Myocyte (in vitro differentiated cells): ENCODE data around the gene HIGD1B. TPM values are rescaled to one million over a fixed set of nuclear protein-coding genes. Genes with fewer than 3 reads are reported as not detected.

Experiments
- DNase-seq: peaks from one replicate; pipeline ENCODE4 v3.0.0-alpha.2; 2012; ENCODE audit warnings: low read depth
- total RNA-seq: library from RNA; depleted of rRNA; stranded (reverse); fragments of >200 nt; gene quantifications from 2 replicates; pipeline ENCODE4 v1.2.3, GENCODE V29; 2014

The HIGD1B gene
- total RNA-seq, 1 donor from 2014 or later = not detected

GRCh38 chr17:44832805-44833204 lies 14.9 kb upstream of the HIGD1B start:
- no peak for DNase-seq

- DNase-seq = no peak
Measured at GRCh38 chr17:44837196-44837595, 10.5 kb upstream of the HIGD1B start.

DNA sequence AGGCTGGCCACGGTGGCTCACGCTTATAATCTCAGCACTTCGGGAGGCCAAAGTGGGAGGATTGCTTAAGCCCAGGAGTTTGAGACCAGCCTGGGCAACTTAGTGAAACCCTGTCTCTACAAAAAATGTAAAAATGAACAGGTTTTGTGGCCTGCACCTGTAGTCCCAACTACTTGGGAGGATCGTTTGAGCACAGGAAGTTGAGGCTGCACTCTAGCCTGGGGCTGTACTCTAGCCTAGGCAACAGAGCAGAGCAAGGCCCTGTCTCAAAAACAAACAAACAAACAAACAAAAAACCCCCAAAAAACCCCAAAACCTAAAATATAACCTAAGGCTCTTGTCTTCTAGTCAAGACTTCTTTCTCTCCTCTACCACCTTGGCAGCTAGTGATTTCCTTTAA lies 7.4 kb upstream of the HIGD1B start:
- DNase-seq = no peak

- no peak for DNase-seq
Measured at GRCh38 chr17:44840936-44841335, 6.7 kb upstream of the HIGD1B start.

DNA sequence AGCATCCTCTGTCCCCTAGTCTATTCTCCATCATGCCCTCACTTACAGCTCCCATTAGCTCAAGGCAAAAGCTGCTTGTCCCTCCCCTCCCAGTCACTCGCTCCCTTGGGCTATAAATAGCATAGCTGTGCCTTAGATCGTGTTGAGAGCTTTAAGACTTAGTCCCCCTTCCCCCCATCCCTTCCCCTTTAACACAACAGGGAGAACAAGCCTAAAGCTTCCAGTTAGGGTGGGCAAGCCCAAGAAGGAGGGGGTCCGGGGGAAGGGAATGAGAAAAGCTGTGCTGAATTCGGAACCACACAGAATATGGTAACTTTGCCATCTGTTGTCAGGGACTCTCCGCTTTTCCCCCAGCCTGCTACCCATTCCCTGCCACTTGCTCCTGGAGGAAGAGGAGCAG lies 4.9 kb upstream of the HIGD1B start:
- peak; percentile 33 for DNase-seq

DNA sequence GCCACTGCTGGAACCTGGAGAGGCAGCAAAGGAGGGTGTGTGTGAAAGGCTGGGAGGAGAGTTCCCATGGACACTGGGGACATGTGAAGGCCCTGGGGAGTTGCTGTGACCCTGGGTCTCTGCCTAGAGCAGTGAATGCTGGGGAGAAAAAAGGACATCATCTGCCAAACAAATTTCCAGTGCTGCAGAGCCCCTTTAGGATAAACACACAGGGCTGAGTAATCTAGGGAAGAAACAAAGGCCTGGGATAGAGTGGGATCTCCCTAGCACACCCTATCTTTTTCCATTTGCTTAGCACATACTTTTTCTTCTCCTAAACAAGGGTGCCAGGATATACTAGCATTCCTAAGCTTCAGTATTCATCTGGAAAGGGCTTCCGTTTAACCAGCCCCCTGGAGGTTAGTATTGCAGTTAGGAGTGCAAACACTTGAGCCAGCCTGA lies 3.3 kb upstream of the HIGD1B start:
- no peak for DNase-seq

GRCh38 chr17:44846206-44846605 lies 1.5 kb upstream of the HIGD1B start:
- no peak for DNase-seq

- no peak for DNase-seq
Measured at GRCh38 chr17:44848257-44848795, 643 bp downstream of the HIGD1B start.

GRCh38 chr17:44848961-44849489 lies 1.3 kb downstream of the HIGD1B start:
- no peak for DNase-seq

GRCh38 chr17:44850025-44850424 lies 2.3 kb downstream of the HIGD1B start:
- no peak for DNase-seq

DNA sequence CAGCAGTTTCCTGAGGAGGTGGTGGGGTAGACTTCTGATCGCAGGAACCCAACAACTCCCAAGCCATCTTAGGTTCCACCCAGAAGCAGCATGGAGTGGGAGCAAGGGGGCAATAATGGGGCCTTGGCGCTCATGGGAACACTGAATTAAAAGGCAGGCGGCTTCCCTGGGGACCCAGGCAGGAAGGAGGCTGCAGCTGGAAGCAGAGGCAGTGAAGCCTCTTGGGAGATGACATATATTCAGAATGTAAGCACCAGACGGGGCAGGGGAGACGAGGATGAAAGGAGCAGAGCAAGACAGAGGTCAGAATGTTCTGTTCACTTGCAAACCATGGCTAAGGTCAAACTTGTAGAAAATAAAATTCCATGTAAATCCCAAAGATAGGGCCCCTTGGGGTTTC lies 2.9 kb downstream of the HIGD1B start:
- DNase-seq = no peak

GRCh38 chr17:44854192-44854591 lies 6.5 kb downstream of the HIGD1B start:
- DNase-seq = no peak

DNA sequence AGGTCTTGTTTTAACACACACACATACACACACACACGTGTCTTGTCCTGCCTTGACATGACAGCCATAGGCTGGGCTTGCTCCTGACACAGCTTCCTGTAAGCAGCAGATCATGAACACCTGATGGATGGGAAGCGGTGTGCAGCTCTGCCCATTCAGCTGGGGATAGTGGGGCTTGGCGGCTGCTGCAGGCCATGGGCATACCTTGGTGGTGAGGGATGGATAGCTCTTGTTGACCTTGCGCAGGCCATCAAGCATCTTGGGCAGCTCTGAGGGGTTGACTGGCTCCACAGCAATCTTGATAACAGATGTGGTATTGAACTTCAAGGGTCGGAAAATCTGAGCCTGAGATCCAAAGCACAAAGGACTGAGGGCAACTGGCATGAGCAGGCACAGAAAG lies 12.0 kb downstream of the HIGD1B start:
- DNase-seq = no peak

DNA sequence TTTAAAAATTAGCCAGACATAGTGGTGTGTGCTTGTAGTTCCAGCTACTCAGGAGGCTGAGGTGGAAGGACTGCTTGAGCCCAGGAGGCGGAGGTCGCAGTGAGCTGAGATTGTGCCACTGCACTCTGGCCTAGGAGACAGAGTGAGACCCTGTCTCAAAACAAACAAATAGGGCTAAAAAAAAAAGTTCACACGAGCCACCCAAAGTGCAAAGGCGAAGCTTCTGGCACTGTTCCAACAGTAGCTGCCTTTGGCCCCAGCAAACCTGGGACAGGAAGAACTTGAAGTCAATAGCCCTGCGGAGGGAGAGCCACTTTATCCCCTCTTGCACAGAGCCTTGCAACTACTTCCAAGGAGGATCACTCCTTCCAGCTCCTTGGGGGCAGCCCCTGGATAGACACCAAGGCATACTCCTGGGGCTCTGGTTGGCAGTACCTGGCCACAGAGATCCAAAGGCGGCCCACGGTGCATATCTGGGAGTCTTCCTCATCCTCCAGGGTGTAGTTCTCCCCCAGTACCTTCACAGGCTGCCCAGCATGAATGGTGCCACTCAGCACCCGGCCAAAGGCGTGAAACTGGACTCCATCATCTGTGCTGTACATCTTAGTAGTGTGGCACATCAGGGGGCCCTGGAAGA lies 14.7 kb downstream of the HIGD1B start:
- DNase-seq = no peak

- no peak for DNase-seq
Measured at GRCh38 chr17:44863061-44863918, 15.6 kb downstream of the HIGD1B start.

DNA sequence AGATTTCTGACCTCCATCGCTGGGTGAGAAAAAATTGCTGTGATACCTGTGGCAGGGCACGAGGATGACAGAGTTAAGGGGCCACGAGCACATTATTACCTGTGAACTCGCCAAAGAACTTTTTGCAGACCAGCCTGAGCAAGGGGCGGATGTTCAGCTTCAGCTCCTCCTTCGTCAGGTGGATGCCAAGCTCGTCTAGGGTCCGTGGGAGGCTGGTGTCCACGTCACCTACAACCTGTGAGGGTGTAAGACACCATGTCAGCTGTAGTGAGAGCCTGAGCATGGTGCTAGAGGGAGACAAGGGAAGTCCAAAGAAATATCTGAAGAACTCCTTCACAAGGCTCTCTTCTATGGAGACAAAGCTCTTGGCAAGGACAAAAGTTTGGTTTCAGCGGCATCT lies 17.1 kb downstream of the HIGD1B start:
- no peak for DNase-seq

- DNase-seq = peak; percentile 79
Measured at GRCh38 chr17:44865231-44865660, 17.6 kb downstream of the HIGD1B start.

- DNase-seq = no peak
Measured at GRCh38 chr17:44865931-44866330, 18.2 kb downstream of the HIGD1B start.

DNA sequence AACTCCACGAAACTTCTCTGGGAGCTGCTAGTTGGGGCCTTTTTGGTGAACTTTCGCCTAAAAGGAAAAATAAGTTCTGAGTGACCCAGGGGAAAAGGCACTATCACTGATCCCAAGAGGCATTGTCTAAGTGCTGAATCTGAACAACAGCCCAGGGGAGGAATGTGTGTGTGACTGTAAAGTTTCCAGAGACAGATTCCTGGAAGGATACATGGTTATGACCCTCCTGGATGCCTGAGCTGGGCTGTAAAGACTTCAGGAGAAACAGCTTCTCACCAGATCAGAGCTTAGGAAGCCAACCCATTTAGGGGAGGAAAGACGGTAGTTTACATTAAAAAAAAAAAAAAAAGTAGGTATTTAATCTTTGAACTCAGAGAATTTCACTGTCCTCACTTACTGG lies 20.2 kb downstream of the HIGD1B start:
- DNase-seq = no peak

DNA sequence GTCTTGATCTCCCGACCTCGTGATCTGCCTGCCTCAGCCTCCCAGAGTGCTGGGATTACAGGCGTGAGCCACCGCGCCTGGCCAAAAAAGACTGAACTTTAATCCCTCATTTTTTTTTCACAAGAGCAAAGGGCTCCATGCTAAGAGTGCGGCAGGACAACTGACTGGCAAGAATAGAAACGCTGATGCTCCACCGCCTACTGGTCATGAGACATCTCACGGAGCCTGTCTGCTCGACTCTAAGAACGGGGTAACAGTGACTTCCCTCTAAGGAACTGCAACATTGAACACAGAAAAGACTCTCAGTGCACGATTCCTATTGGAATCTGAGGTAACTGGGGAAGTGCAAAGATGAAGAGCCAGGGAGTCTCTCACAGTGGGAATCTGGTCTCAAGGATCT lies 23.9 kb downstream of the HIGD1B start:
- no peak for DNase-seq

DNA sequence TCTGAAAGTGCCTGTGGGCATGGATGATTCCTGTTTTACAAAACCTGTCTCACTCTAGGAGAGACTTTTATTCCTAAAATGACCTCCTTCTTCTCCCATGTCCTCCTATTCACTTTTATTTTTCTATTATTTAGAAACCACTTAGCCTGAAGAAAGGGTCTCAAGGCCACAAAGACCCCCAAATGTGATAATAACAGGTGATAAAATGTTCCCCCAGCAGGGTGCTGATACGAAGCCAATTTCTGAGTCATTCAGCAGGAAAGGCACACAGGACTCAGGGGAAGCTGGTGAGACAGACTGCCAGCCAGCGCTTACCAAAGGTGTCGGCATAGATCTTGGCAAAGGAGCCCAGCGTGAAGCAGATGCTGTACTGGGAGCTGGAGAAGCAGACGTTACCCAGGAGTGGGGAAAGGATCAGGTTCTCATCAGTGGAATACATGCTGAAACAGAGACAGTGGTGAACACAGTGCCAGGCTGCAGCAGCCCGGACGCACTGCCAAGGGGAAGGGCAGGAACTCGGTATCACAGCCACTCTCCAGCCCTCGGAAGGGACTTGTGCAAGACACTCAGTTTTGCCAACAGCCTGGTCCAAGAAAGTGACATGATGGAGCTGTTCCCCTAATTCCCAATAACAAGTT lies 24.6 kb downstream of the HIGD1B start:
- DNase-seq = no peak

- DNase-seq = no peak
Measured at GRCh38 chr17:44875761-44876160, 28.1 kb downstream of the HIGD1B start.
